Mesenchymal stem cell (in vitro differentiated cells and primary cell): ENCODE measurements around the gene PCNX4.
A peak's percentile ranks its signal among the peaks of the same experiment; 100 is the strongest.

Experiments used
- DNase-seq: peaks from one replicate; pipeline ENCODE4 v3.0.0-alpha.2; 2013
- H2AFZ ChIP-seq: one replicate; pipeline ENCODE4 v1.6.1; 2013; ENCODE audit warnings: low read depth, mild to moderate bottlenecking, control low read depth, inconsistent platforms, low read length, moderate library complexity
- H2AK5ac ChIP-seq: 2 replicates; pipeline ENCODE4 v1.6.1; 2013; ENCODE audit warnings: low read length, moderate library complexity, mild to moderate bottlenecking, inconsistent platforms; ENCODE audit not compliant: severe bottlenecking
- H2BK120ac ChIP-seq: one replicate; pipeline ENCODE4 v1.6.1; 2013; ENCODE audit warnings: low read depth, mild to moderate bottlenecking, inconsistent platforms, low read length, moderate library complexity
- H2BK12ac ChIP-seq, 2 experiments: one replicate each; pipeline ENCODE4 v1.6.1; 2013; ENCODE audit warnings: inconsistent platforms in 2 of 2, low read length in 2 of 2, mild to moderate bottlenecking in 2 of 2, moderate library complexity in 2 of 2, control low read depth in 1 of 2
- H2BK15ac ChIP-seq: one replicate; pipeline ENCODE4 v1.6.1; 2013; ENCODE audit warnings: mild to moderate bottlenecking, low read depth, inconsistent platforms; ENCODE audit not compliant: poor library complexity, severe bottlenecking
- H2BK5ac ChIP-seq: 2 replicates; pipeline ENCODE4 v1.6.1; 2013; ENCODE audit warnings: low read depth, mild to moderate bottlenecking, low read length, control low read depth, inconsistent platforms; ENCODE audit not compliant: poor library complexity, severe bottlenecking
- H3K14ac ChIP-seq, 2 experiments: one replicate each; pipeline ENCODE4 v1.6.1; 2013; ENCODE audit warnings: inconsistent platforms in 2 of 2, low read length in 2 of 2, control low read depth in 1 of 2, mild to moderate bottlenecking in 1 of 2, moderate library complexity in 1 of 2
- H3K18ac ChIP-seq, 2 experiments: one replicate each; pipeline ENCODE4 v1.6.1; 2013; ENCODE audit warnings: inconsistent platforms in 2 of 2, low read length in 2 of 2, control low read depth in 1 of 2, low read depth in 1 of 2, mild to moderate bottlenecking in 1 of 2
- H3K23ac ChIP-seq, 2 experiments: one replicate each; pipeline ENCODE4 v1.6.1; 2013; ENCODE audit warnings: inconsistent platforms in 2 of 2, low read length in 2 of 2, mild to moderate bottlenecking in 2 of 2, moderate library complexity in 2 of 2, control low read depth in 1 of 2
- H3K27ac ChIP-seq: 2 replicates; pipeline ENCODE4 v1.5.1; 2013; ENCODE audit warnings: mild to moderate bottlenecking, moderate library complexity, low read length, control low read depth, inconsistent platforms; ENCODE audit not compliant: poor library complexity, severe bottlenecking
- H3K27me3 ChIP-seq, 2 experiments: 2 replicates each; pipeline versions ENCODE4 v1.6.1 to v1.7.0; 2013; ENCODE audit warnings: low read length in 2 of 2, mild to moderate bottlenecking in 2 of 2, moderate library complexity in 2 of 2, control low read depth in 1 of 2, inconsistent platforms in 1 of 2; ENCODE audit not compliant: control insufficient read depth in 1 of 2, insufficient read depth in 1 of 2
- H3K36me3 ChIP-seq, 2 experiments: 2 replicates each; pipeline versions ENCODE4 v1.6.1 to v1.7.0; 2013; ENCODE audit warnings: low read length in 2 of 2, control low read depth in 1 of 2, inconsistent platforms in 1 of 2, low read depth in 1 of 2, mild to moderate bottlenecking in 1 of 2; ENCODE audit not compliant: insufficient read depth in 2 of 2, control insufficient read depth in 1 of 2
- H3K4ac ChIP-seq, 2 experiments: one replicate each; pipeline ENCODE4 v1.6.1; 2013; ENCODE audit warnings: inconsistent platforms in 2 of 2, low read length in 2 of 2, mild to moderate bottlenecking in 2 of 2, moderate library complexity in 2 of 2, control low read depth in 1 of 2, low read depth in 1 of 2
- H3K4me1 ChIP-seq: 2 replicates; pipeline ENCODE4 v1.6.1; 2013; ENCODE audit warnings: low read depth, low read length, control low read depth; ENCODE audit not compliant: control insufficient read depth, insufficient read depth
- H3K4me2 ChIP-seq: 2 replicates; pipeline ENCODE4 v1.6.1; 2013; ENCODE audit warnings: low read length, mild to moderate bottlenecking, inconsistent platforms; ENCODE audit not compliant: poor library complexity, severe bottlenecking
- H3K4me3 ChIP-seq, 2 experiments: 2 replicates each; pipeline versions ENCODE4 v1.5.1 to v1.7.0; 2013; ENCODE audit warnings: low read length in 2 of 2, mild to moderate bottlenecking in 2 of 2, control low read depth in 1 of 2, low read depth in 1 of 2; ENCODE audit not compliant: insufficient read depth in 1 of 2
- H3K79me1 ChIP-seq: replicated peaks from 2 replicates; pipeline ENCODE4 v1.6.1; 2013; ENCODE audit warnings: mild to moderate bottlenecking, control low read depth, low read length, inconsistent platforms; ENCODE audit not compliant: poor library complexity, severe bottlenecking
- H3K9ac ChIP-seq: 2 replicates; pipeline ENCODE4 v1.7.0; 2013; ENCODE audit warnings: mild to moderate bottlenecking, low read length, moderate library complexity
- H3K9me3 ChIP-seq: 2 replicates; pipeline ENCODE4 v1.7.0; 2013; ENCODE audit warnings: mild to moderate bottlenecking, low read length; ENCODE audit not compliant: control insufficient read depth
- H4K8ac ChIP-seq: one replicate; pipeline ENCODE4 v1.6.1; 2013; ENCODE audit warnings: inconsistent platforms, mild to moderate bottlenecking, low read length, moderate library complexity
- H4K91ac ChIP-seq: one replicate; pipeline ENCODE4 v1.6.1; 2013; ENCODE audit warnings: mild to moderate bottlenecking, low read length, inconsistent platforms
- WGBS: methylation state at CpG from one replicate; pipeline ENCODE4 v1.1.7; 2013; ENCODE audit warnings: mixed read lengths; 5-methylcytosine and 5-hydroxymethylcytosine counted together

PCNX4 gene

DNA sequence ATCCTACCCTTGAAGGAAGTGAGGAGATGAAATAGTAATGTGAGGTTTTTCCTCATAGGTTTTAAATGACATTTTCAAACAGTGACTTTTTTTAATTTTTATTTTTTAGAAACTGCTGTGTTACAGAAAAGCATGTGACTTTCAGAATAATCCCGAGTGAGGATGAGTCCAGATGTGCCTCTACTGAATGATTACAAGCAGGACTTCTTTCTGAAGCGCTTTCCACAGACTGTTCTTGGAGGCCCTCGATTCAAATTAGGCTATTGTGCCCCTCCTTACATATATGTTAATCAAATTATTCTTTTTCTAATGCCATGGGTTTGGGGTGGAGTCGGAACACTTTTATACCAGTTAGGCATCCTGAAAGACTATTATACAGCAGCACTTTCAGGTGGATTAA, 15.8 kb downstream of the PCNX4 start:
- Histone ChIP-seq H2AFZ (no peak overlapping the region), H3K9ac (peak overlapping the region; percentile 72), H3K27ac (peak overlapping the region; percentile 17), H3K9me3 (no peaks in the 10 kb centered on the region), H3K4me2 (no peak overlapping the region), H3K79me1 (peaks cover 4% of the 10 kb centered on the region), H2BK15ac (no peak overlapping the region), H3K36me3 (peaks cover 7 to 35% of the 10 kb centered on the region in 2 experiments), H3K23ac (no peak overlapping the region), H2BK120ac (no peak overlapping the region), H2BK12ac (no peak overlapping the region), H3K27me3 (no peaks in the 10 kb centered on the region), H4K8ac (no peak overlapping the region), H3K4me3 (no peak overlapping the region), H3K14ac (no peak overlapping the region), H2BK5ac (no peak overlapping the region), H3K4ac (no peak overlapping the region), H2AK5ac (no peak overlapping the region), H3K18ac (no peak overlapping the region), H3K4me1 (peaks cover 4% of the 10 kb centered on the region), H4K91ac (no peak overlapping the region)
- no peak for DNase-seq
- 96% methylated on average over 2 of the region's 4 CpGs for WGBS

DNA sequence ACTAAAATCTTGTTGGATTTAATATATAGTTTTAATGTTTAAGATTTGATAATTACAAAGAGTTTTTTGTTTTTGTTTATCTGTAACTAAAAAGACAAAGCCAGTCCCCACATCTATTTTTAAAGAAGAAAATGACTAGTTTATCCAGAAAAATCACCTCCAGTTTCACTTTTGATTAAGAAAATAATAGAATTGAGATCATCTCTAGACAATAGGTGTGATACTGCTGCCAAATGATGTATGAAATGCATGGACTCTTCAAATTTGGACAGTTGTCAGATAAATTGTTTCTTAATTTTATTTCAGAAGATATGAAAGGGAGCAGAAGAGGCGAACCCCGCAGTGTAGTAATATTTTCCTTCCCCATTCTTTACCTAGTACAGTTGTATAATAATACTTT, 20.0 kb downstream of the PCNX4 start:
- Histone ChIP-seq H3K4me1 (peaks cover 1% of the 10 kb centered on the region), H3K79me1 (peaks cover 6% of the 10 kb centered on the region), H3K4me3 (no peak overlapping the region), H3K23ac (no peak overlapping the region), H3K9me3 (no peaks in the 10 kb centered on the region), H3K14ac (no peak overlapping the region), H3K4ac (no peak overlapping the region), H2BK120ac (no peak overlapping the region), H4K8ac (no peak overlapping the region), H2BK15ac (no peak overlapping the region), H2BK5ac (no peak overlapping the region), H4K91ac (no peak overlapping the region), H3K27ac (no peak overlapping the region), H3K4me2 (no peak overlapping the region), H2AFZ (no peak overlapping the region), H3K9ac (peak overlapping the region; percentile 70), H3K18ac (no peak overlapping the region), H2BK12ac (no peak overlapping the region), H3K27me3 (no peaks in the 10 kb centered on the region), H2AK5ac (no peak overlapping the region), H3K36me3 (peaks cover 11 to 55% of the 10 kb centered on the region in 2 experiments)
- no peak for DNase-seq
- no CpG with 5 or more reads among the region's 2 CpGs for WGBS

DNA sequence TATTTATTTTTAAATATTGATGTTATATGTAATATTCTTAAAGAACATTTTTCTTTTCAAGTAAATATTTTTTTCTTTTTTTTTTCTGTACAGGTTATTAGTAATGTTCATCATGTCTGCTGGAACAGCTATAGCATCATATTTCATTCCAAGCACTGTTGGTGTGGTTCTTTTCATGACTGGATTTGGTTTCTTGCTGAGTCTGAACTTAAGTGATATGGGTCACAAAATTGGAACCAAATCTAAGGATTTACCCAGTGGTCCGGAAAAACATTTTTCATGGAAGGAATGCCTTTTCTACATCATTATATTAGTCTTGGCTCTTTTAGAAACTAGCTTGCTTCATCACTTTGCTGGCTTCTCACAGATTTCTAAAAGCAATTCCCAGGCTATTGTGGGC, 23.2 kb downstream of the PCNX4 start:
- Histone ChIP-seq H3K79me1 (peaks cover 10% of the 10 kb centered on the region), H2BK120ac (no peak overlapping the region), H3K4me3 (no peak overlapping the region), H2BK15ac (no peak overlapping the region), H2AFZ (no peak overlapping the region), H3K23ac (no peak overlapping the region), H3K9me3 (no peaks in the 10 kb centered on the region), H2BK5ac (no peak overlapping the region), H3K27me3 (no peaks in the 10 kb centered on the region), H3K4me2 (no peak overlapping the region), H4K91ac (no peak overlapping the region), H3K9ac (no peak overlapping the region), H4K8ac (no peak overlapping the region), H3K4me1 (no peaks in the 10 kb centered on the region), H2AK5ac (no peak overlapping the region), H2BK12ac (no peak overlapping the region), H3K27ac (no peak overlapping the region), H3K18ac (no peak overlapping the region), H3K4ac (no peak overlapping the region), H3K36me3 (peaks cover 13 to 67% of the 10 kb centered on the region in 2 experiments), H3K14ac (no peak overlapping the region)
- DNase-seq = no peak
- no CpG with 5 or more reads among the region's 1 CpG for WGBS

DNA sequence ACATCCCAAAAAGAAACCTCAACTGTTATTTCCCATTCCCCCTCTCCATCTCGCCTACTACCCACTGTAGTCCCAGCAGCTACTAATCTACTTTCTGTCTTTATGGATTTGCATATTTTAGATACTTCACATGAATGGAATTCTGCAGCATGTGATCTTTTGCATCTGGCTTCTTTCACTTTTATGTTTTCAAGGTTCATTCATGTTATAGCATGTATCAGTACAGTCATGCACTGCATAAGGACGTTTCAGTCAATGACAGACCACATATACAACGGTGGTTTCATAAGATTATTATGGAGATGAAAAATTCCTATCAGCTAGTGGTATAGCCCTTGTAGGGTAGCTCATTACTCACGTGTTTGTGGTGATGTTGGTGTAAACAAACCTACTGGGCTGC, 24.5 kb downstream of the PCNX4 start:
- H4K91ac ChIP-seq = no peak overlapping the region
- H2BK15ac ChIP-seq = no peak overlapping the region

More for the DNA sequence above, 24.5 kb downstream of the PCNX4 start:
- Histone ChIP-seq H3K9me3 (no peaks in the 10 kb centered on the region), H2AK5ac (no peak overlapping the region), H3K9ac (no peak overlapping the region), H3K4me1 (no peaks in the 10 kb centered on the region), H3K23ac (no peak overlapping the region), H3K27me3 (no peaks in the 10 kb centered on the region), H3K4ac (no peak overlapping the region), H4K8ac (no peak overlapping the region), H2AFZ (no peak overlapping the region), H3K4me3 (no peak overlapping the region), H3K4me2 (no peak overlapping the region), H3K36me3 (peaks cover 13 to 67% of the 10 kb centered on the region in 2 experiments), H2BK120ac (no peak overlapping the region), H3K14ac (no peak overlapping the region), H3K79me1 (peaks cover 11% of the 10 kb centered on the region), H3K27ac (no peak overlapping the region), H2BK5ac (no peak overlapping the region), H3K18ac (no peak overlapping the region), H2BK12ac (no peak overlapping the region)
- 85% methylated on average over 3 of the region's 4 CpGs for WGBS
- peak; percentile 75 for DNase-seq
